Mammary microvascular endothelial cell (primary cell): ENCODE results near the gene GPR21. TPM values are rescaled to one million over a fixed set of nuclear protein-coding genes. Genes with fewer than 3 reads are reported as not detected.

ENCODE experiments used
- total RNA-seq: library from RNA; depleted of rRNA; stranded (reverse); fragments of >200 nt; gene quantifications from 2 replicates; pipeline ENCODE4 v1.2.3, GENCODE V29; 2015

The GPR21 gene, protein sequence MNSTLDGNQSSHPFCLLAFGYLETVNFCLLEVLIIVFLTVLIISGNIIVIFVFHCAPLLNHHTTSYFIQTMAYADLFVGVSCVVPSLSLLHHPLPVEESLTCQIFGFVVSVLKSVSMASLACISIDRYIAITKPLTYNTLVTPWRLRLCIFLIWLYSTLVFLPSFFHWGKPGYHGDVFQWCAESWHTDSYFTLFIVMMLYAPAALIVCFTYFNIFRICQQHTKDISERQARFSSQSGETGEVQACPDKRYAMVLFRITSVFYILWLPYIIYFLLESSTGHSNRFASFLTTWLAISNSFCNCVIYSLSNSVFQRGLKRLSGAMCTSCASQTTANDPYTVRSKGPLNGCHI
- total RNA-seq: 0.25 TPM in 1 of 2 replicates, not detected in the other

DNA sequence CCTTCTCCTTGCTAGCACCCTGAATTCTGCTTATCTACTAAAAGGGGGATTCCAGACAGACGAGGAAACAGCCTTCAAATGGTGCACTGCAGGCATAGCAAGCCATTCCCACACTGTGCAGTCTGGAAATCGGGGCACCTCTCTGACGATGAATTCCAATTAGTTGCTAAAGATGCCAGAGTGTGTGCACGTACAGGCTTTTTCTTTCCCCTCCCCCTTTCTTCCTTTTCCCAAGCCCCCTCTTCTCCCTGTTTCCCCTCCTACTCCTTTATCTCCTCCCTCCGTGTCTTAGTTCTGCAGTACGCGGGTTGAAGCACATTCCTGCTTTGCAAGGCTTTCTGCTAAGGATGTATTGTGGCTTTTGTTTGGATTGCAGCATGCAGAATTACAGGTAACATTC is at the start of gene GPR21:
GPR21 (plus strand) TSS at position 316 of the 400 bp plus-strand sequence. CDS start 900 bp downstream, outside the sequence.

Other genes with a start within 250 kb of the GPR21 start
- gene OR5C1, start 244.7 kb upstream of the GPR21 start, total RNA-seq: not detected in 2 replicates
- not detected in 2 replicates for gene OR1K1, start 233.5 kb upstream of the GPR21 start, total RNA-seq
- gene PDCL, start 205.1 kb upstream of the GPR21 start, total RNA-seq: 27.4 and 28.0 TPM in 2 replicates
- gene RC3H2, start 128.3 kb upstream of the GPR21 start, total RNA-seq: 39.3 and 44.4 TPM in 2 replicates
- 4.4 and 5.1 TPM in 2 replicates for gene ZBTB6, start 120.3 kb upstream of the GPR21 start, total RNA-seq
- 1.2 and 1.8 TPM in 2 replicates for gene ZBTB26, start 102.2 kb upstream of the GPR21 start, total RNA-seq
- 8.1 and 9.6 TPM in 2 replicates for gene RABGAP1, start 92.6 kb upstream of the GPR21 start, total RNA-seq
- 7.2 and 9.7 TPM in 2 replicates for gene STRBP, start 234.9 kb downstream of the GPR21 start, total RNA-seq